ENCODE results near the gene CTNND2.

DNA sequence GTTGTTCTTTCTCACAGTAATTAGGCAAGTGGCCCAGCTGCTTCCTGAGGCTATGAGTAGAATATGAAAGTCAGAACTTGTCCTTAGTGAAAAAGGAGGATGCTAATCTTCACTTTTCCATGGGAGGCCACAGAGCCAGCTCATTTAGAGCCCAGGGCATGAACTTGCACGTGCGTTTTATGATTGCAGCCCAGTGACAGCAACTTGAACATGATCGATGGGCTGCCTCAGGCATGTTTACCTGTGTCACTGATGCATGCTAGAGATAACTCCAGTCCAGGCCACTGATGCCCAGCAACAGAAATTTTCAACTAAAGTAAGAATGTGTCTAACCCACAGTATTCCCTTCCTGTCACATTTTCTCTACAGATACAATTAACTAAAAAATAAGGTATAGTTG is 179.3 kb downstream of the CTNND2 start:
- TF ChIP-seq, protein P1, sequence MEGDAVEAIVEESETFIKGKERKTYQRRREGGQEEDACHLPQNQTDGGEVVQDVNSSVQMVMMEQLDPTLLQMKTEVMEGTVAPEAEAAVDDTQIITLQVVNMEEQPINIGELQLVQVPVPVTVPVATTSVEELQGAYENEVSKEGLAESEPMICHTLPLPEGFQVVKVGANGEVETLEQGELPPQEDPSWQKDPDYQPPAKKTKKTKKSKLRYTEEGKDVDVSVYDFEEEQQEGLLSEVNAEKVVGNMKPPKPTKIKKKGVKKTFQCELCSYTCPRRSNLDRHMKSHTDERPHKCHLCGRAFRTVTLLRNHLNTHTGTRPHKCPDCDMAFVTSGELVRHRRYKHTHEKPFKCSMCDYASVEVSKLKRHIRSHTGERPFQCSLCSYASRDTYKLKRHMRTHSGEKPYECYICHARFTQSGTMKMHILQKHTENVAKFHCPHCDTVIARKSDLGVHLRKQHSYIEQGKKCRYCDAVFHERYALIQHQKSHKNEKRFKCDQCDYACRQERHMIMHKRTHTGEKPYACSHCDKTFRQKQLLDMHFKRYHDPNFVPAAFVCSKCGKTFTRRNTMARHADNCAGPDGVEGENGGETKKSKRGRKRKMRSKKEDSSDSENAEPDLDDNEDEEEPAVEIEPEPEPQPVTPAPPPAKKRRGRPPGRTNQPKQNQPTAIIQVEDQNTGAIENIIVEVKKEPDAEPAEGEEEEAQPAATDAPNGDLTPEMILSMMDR (IDR thresholded peaks at IDR 0.05; ENCODE audit: borderline replicate concordance, extremely low read depth, low read length, poor library complexity, severe bottlenecking): no peak
- TF ChIP-seq EZH2 (IDR thresholded peaks at IDR 0.05; ENCODE audit: borderline replicate concordance, low read depth, low read length, severe bottlenecking): no peak

Data from DND-41 (cell line).